Endometrial microvascular endothelial cells (primary cell): ENCODE data around the gene APOL5. TPM values are rescaled to one million over a fixed set of nuclear protein-coding genes. Genes with fewer than 3 reads are reported as not detected.
"Not testable (repeated sequence)": the region's sequence is repeated elsewhere in the genome, so short reads cannot be mapped to it uniquely, and the experiment has no call there.

Experiments used
- in situ Hi-C: cut with HindIII; loops from 2 replicates; pipeline ENCODE4 v1.10.0; 2017; ENCODE audit warnings: low sequenced_read_pairs, low pct_unique_long_range_greater_than_20kb; ENCODE audit errors: inconsistent ontology term
- total RNA-seq: library from RNA; depleted of rRNA; stranded (reverse); fragments of >200 nt; gene quantifications from one replicate; pipeline ENCODE4 v1.2.3, GENCODE V29; 2015; ENCODE audit errors: inconsistent ontology term

APOL5 gene
- not detected for total RNA-seq

DNA sequence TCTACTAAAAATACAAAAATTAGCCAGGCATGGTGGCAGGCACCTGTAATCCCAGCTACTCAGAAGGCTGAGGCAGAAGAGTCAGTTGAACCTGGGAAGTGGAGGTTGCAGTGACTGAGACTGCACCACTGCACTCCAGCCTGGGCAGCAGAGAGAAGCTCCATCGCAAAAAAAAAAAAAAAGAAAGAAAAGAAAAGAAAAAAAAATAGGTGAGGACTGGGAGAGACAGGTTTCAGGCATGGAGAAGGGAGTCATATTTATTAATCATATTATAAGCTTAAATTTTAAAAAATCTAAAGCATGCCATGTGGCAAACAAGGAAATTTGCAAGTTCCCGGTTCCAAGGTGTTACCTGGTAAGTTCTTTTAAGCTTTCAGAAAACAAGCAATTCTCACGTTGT, at the start of gene APOL5:
APOL5 (plus strand) TSS at position 301 of the 400 bp plus-strand sequence; CDS start at position 301, 0 bp downstream.
- in situ Hi-C loops = no loop called here

DNA sequence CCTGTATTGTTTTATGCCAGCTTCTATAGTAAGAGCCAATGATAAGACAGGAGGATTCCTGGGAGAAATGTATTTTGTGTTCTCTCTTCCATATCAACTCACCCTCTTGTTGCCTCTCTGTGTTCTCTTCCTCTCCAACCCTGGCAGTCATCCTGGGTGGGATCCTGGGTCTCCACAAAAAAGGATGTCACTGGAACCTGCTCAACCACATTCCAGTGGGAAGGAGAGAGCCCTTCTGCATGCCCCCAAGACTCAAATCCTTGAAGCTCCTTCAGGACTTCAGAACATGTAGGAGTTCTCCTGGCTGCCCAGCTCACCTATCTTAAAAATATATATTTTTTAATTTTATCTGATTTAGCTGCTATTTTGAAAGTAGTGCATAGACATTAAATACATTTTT, 43.3 kb upstream of the APOL5 start:
- in situ Hi-C loops = no loop called here

DNA sequence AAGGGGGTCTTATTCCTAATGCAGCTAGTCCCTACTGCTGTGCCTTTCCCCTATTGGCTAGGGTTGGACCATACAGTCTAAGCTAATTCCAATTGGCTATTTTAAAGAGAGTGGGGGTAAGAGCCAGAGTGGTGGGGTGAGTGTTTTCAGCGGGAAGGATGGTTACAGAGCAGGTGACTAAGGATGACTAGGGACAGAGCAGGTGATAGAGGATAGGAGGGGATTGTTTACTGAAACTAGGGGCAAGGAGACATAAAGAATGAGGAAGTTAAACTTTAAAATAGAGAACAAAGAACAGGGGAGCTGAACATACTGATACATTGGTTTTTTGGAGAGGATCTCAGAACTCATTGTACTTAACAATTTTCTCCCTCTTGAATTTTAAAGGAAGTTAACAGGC, 41.6 kb upstream of the APOL5 start:
- in situ Hi-C loops = not testable (repeated sequence)

DNA sequence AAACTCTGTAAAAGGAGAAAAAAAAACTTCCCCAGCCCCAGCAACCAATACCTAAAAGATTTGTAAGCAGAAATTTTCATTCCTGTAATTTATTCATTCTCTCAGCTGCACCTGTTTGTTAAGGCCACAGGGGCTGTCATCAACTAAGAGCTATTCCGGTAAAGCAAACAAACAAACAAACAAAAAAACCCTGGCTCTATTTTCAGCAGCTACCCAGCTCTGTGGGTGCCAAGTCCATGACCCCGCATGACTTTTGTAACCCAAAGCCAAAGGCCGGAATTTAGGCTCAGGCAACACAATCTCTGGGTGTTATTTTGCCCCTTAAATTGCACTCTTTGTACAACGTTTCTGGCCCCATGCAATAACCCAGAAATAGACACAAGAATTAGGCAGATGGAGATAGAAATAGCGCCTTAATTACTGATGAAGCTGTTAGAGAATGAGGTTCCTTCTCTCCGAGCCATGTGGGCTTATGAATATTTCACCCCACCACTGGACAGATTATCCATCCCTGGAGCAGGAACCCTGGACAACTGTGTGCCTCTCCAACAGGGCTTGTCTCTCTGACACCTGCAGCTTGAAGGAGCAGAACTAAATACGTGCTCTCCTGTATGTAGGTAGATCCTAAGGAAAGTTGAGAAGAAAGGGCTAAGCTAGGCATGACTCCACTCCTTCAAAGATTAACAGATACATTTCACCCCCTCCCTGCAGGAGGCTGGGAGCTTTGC, 40.0 kb upstream of the APOL5 start:
- in situ Hi-C loops = no loop called here

GRCh38 chr22:35678836-35679235, 38.8 kb upstream of the APOL5 start:
- in situ Hi-C loops = no loop called here

DNA sequence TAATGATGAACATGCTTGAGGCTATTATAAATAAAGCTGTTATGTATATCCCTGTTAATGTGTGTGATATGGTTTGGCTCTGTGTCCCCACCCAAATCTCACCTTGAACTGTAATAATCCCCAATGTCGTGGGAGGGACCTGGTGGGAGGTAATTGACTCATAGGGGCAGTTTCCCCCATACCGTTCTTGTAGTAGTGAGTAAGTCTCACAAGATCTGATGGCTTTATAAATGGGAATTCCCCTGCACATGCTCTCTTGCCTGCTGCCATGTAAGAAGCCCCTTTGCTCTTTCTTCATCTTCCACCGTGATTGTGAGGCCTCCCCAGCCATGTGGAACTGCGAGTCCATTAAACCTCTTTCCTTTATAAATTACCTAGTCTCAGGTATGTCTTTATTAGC, 38.2 kb upstream of the APOL5 start:
- in situ Hi-C loops = not testable (repeated sequence)

GRCh38 chr22:35681454-35682052, 36.1 kb upstream of the APOL5 start:
- in situ Hi-C loops = no loop called here

DNA sequence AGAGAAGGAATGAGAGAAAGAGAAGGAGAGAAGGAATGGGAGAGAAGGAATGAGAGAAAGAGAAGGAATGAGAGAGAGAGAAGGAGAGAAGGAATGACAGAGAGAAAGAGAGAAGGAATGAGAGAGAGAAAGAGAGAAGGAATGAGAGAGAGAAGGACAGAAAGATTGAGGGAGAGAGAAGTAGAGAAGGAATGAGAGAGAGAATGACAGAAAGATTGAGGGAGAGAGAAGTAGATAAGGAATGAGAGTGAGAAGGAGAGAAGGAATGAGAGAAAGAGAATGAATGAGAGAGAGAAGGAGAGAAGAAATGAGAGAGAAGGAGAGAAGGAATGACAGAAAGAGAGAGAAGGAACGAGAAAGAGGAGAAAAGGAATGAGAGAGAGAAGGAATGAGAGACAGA, 34.1 kb upstream of the APOL5 start:
- in situ Hi-C loops = no loop called here

- in situ Hi-C loops = no loop called here
These were observed 33.4 kb upstream of the APOL5 start for GRCh38 chr22:35684270-35684700.

GRCh38 chr22:35684732-35685131, 32.9 kb upstream of the APOL5 start:
- in situ Hi-C loops = no loop called here

DNA sequence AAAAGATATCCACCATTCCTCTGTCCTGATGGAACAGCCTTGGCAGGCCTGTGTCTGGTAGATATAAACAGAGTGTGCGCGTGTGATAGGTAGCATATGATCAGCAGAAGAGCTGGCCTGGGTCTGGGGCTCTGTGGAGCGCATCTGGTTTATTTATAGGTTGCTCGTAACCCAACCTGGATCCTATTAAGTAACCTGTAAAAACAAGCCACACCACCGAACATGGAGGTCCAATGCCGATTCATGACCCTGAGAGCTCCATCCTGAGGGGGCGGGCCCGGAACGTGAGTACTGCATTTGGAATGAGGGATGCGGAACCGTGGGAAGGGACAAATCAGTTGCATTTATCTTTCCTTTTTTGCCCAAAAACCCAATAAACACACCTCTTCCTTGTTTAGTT, 31.9 kb upstream of the APOL5 start:
- in situ Hi-C loops = no loop called here

- in situ Hi-C loops = no loop called here
These were observed 31.4 kb upstream of the APOL5 start for GRCh38 chr22:35686298-35686697.

DNA sequence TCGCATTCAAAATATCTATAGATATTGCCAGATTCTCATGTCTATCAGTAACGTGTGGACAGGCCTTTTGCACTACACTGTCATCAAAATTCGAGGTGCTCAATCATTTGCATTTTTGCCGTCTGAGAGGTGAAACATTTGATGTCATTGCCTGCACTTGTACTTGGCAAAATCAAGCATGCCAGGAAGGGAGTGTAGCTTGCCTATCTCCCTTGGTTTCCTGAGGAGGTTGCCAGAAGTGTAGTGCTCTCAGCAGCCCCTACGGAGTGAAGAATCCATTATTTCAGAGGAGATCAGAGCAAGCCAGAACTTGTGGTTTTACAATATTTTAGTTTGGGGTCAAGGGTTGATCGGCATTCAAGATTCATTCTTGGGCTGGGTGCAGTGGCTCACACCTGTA, 30.2 kb upstream of the APOL5 start:
- in situ Hi-C loops = no loop called here

DNA sequence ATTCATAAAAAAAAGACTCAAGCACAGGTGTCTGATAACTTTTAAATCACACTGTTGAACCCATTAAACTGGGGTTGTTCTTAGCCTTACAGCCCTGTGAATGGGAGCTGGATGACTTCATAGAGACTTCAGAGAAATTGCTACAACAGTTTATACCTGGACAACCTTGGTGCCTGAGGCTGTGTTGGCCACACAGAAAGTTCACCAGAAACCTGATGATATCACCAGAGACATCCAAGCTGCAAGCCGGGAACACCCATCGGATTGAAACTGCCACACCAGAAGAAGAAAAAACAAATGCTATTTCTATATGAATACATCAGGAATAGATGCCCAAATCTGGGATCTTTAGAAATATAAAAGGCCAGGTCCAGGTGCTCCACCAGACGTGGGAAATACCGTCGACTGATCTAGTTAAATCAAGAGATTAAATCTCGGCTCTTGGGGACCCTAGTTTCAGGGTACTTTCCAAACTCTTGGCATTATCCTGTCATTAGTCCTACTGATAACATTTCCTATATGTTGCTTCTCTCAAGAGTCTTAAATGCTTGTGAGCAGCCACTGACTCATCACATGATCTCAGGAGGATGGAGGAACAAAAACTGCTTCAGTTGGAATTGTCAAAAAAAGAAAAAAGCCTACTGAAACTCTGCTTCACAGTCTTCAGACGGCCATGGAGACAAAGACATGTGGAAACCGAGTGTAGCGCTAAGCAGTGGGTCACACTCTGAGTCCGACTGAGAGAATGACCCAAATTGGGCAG, 28.6 kb upstream of the APOL5 start:
- in situ Hi-C loops = no loop called here

GRCh38 chr22:35690001-35690400, 27.7 kb upstream of the APOL5 start:
- in situ Hi-C loops = no loop called here

DNA sequence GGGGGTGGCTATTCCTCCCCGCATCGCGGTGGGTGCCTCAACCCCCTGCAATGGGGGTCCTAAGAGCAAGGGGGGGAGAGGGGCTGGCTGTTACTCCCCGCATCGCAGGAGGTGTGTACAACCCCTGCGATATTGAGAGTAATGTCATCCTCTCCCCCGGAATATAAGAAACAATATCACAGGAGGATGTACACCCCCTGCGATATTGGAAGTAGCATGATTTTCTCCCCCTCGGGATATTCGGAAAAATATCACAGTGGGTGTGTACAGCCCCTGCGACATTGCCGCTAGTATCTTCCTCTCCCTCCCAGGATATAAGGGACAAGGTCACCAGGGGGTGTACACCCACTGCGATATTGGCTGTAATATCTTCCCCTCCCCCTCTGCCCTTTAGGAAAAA, 22.5 kb upstream of the APOL5 start:
- in situ Hi-C loops = no loop called here

DNA sequence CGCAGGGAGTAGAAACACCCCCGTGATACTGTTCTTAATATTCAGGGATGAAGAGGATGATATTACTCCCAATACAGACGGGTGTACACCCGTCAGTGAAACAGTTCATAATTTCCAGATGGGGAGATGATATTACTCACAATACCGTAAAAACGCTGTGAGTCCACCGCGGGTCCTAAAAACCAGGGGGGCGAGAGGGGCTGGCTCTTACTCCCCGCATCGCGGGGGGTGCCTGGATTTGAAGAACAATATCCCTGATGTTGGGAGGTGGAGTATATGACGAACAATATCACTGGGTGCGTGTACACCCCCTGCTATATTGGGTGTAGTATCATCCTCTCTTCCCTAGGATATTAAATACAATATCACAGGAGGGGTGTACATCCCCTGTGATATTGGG, 20.5 kb upstream of the APOL5 start:
- in situ Hi-C loops = no loop called here

GRCh38 chr22:35699852-35700251, 17.8 kb upstream of the APOL5 start:
- in situ Hi-C loops = not testable (repeated sequence)

- in situ Hi-C loops = no loop called here
These were observed 13.6 kb upstream of the APOL5 start for GRCh38 chr22:35703861-35704584.
